H9 (cell line): ENCODE data around the gene IQCE. TPM values are rescaled to one million over a fixed set of nuclear protein-coding genes. Genes with fewer than 3 reads are reported as not detected.

Experiments used
- DNase-seq: peaks from one replicate; pipeline ENCODE4 v3.0.0-alpha.2; 2017
- H2AFZ ChIP-seq: one replicate; pipeline ENCODE4 v1.6.1; 2013; ENCODE audit warnings: mild to moderate bottlenecking, low read length, control low read depth, moderate library complexity
- H2AK5ac ChIP-seq: 2 replicates; pipeline ENCODE4 v1.6.1; 2013; ENCODE audit warnings: low read length, control low read depth, mixed read lengths; ENCODE audit not compliant: insufficient read length
- H2BK120ac ChIP-seq: one replicate; pipeline ENCODE4 v1.6.1; 2013; ENCODE audit warnings: low read depth, mild to moderate bottlenecking, low read length, control low read depth, inconsistent platforms; ENCODE audit not compliant: poor library complexity, severe bottlenecking
- H2BK12ac ChIP-seq: 2 replicates; pipeline ENCODE4 v1.6.1; 2013; ENCODE audit warnings: low read length, control low read depth, mixed read lengths, low read depth; ENCODE audit not compliant: insufficient read length
- H2BK15ac ChIP-seq: 2 replicates; pipeline ENCODE4 v1.6.1; 2013; ENCODE audit warnings: low read depth, low read length, control low read depth
- H2BK20ac ChIP-seq: one replicate; pipeline ENCODE4 v1.6.1; 2013; ENCODE audit warnings: low read depth, mild to moderate bottlenecking, low read length, control low read depth, inconsistent platforms; ENCODE audit not compliant: poor library complexity, severe bottlenecking
- H2BK5ac ChIP-seq: 2 replicates; pipeline ENCODE4 v1.6.1; 2013; ENCODE audit warnings: low read length, control low read depth, mixed read lengths; ENCODE audit not compliant: insufficient read length
- H3K14ac ChIP-seq: 2 replicates; pipeline ENCODE4 v1.6.1; 2013; ENCODE audit warnings: low read length, control low read depth; ENCODE audit not compliant: insufficient read depth
- H3K18ac ChIP-seq: 2 replicates; pipeline ENCODE4 v1.6.1; 2013; ENCODE audit warnings: low read depth, mild to moderate bottlenecking, mixed read lengths, low read length, control low read depth; ENCODE audit not compliant: insufficient read length
- H3K23ac ChIP-seq: 2 replicates; pipeline ENCODE4 v1.6.1; 2013; ENCODE audit warnings: low read length, control low read depth, mixed read lengths, low read depth; ENCODE audit not compliant: insufficient read length
- H3K23me2 ChIP-seq: 2 replicates; pipeline ENCODE4 v1.6.1; 2013; ENCODE audit warnings: low read depth, mild to moderate bottlenecking, mixed read lengths, low read length, control low read depth; ENCODE audit not compliant: insufficient read length, poor library complexity, severe bottlenecking
- H3K27ac ChIP-seq: 2 replicates; pipeline ENCODE4 v1.5.1; 2013; ENCODE audit warnings: low read length, control low read depth, mixed read lengths, low read depth; ENCODE audit not compliant: insufficient read length
- H3K27me3 ChIP-seq: 2 replicates; pipeline ENCODE4 v1.6.1; 2013; ENCODE audit warnings: low read length, control low read depth, inconsistent platforms; ENCODE audit not compliant: insufficient read depth
- H3K4ac ChIP-seq: 2 replicates; pipeline ENCODE4 v1.6.1; 2013; ENCODE audit warnings: low read depth, mild to moderate bottlenecking, control low read depth, inconsistent platforms, low read length, moderate library complexity
- H3K4me1 ChIP-seq: 2 replicates; pipeline ENCODE4 v1.6.1; 2013; ENCODE audit warnings: low read length, control low read depth, inconsistent platforms; ENCODE audit not compliant: insufficient read depth
- H3K4me2 ChIP-seq: 2 replicates; pipeline ENCODE4 v1.6.1; 2013; ENCODE audit warnings: low read length, control low read depth, mixed read lengths; ENCODE audit not compliant: insufficient read length, insufficient read depth
- H3K56ac ChIP-seq: 2 replicates; pipeline ENCODE4 v1.6.1; 2013; ENCODE audit warnings: low read depth, mild to moderate bottlenecking, mixed read lengths, low read length, control low read depth; ENCODE audit not compliant: insufficient read length
- H3K79me1 ChIP-seq: 2 replicates; pipeline ENCODE4 v1.6.1; 2013; ENCODE audit warnings: low read depth, mild to moderate bottlenecking, moderate library complexity, low read length, control low read depth, inconsistent platforms; ENCODE audit not compliant: insufficient read depth, poor library complexity, severe bottlenecking
- H3K79me2 ChIP-seq: 2 replicates; pipeline ENCODE4 v1.6.1; 2013; ENCODE audit warnings: low read length, control low read depth, inconsistent platforms; ENCODE audit not compliant: insufficient read depth
- H3K9ac ChIP-seq: 2 replicates; pipeline ENCODE4 v1.6.1; 2013; ENCODE audit warnings: low read length, control low read depth, mixed read lengths; ENCODE audit not compliant: insufficient read length; ENCODE audit errors: extremely low read depth
- H3K9me3 ChIP-seq: one replicate; pipeline ENCODE4 v1.6.1; 2013; ENCODE audit warnings: low read depth, low read length, inconsistent platforms; ENCODE audit not compliant: control insufficient read depth
- H3T11ph ChIP-seq: one replicate; pipeline ENCODE4 v1.6.1; 2013; ENCODE audit warnings: mild to moderate bottlenecking, low read length, control low read depth, inconsistent platforms
- H4K20me1 ChIP-seq: one replicate; pipeline ENCODE4 v1.6.1; 2013; ENCODE audit not compliant: control insufficient read depth, insufficient read length, insufficient read depth
- H4K5ac ChIP-seq: 2 replicates; pipeline ENCODE4 v1.6.1; 2013; ENCODE audit warnings: low read depth, mild to moderate bottlenecking, mixed read lengths, low read length, control low read depth; ENCODE audit not compliant: insufficient read length
- H4K8ac ChIP-seq: replicated peaks from 2 replicates; pipeline ENCODE4 v1.6.1; 2013; ENCODE audit warnings: low read length, control low read depth, mixed read lengths, low read depth; ENCODE audit not compliant: insufficient read length
- H4K91ac ChIP-seq: 2 replicates; pipeline ENCODE4 v1.6.1; 2013; ENCODE audit warnings: low read depth, mild to moderate bottlenecking, moderate library complexity, mixed read lengths, low read length, control low read depth; ENCODE audit not compliant: insufficient read length
- H3K27ac Mint-ChIP-seq, 3 experiments: 2 replicates in 2 of 3; 3 replicates in 1 of 3; pipeline ENCODE4 v1.8.0; 2020 to 2021; ENCODE audit warnings: mixed read lengths in 3 of 3, mild to moderate bottlenecking in 1 of 3, moderate library complexity in 1 of 3
- H3K27me3 Mint-ChIP-seq: 2 replicates; pipeline ENCODE4 v1.8.0; 2021; ENCODE audit warnings: low read depth, mild to moderate bottlenecking, moderate library complexity, mixed read lengths
- H3K36me3 Mint-ChIP-seq, 3 experiments: 2 replicates in 2 of 3; 3 replicates in 1 of 3; pipeline ENCODE4 v1.8.0; 2020 to 2021; ENCODE audit warnings: low read depth in 3 of 3, mixed read lengths in 3 of 3; ENCODE audit not compliant: insufficient read depth in 1 of 3
- H3K4me1 Mint-ChIP-seq, 2 experiments: 2 replicates each; pipeline ENCODE4 v1.8.0; 2020; ENCODE audit warnings: mixed read lengths in 2 of 2
- H3K4me3 Mint-ChIP-seq, 2 experiments: 2 replicates in 1 of 2; 3 replicates in 1 of 2; pipeline ENCODE4 v1.8.0; 2020 to 2021; ENCODE audit warnings: mild to moderate bottlenecking in 2 of 2, mixed read lengths in 2 of 2, moderate library complexity in 1 of 2
- H3K9me3 Mint-ChIP-seq, 2 experiments: 2 replicates in 1 of 2; 3 replicates in 1 of 2; pipeline ENCODE4 v1.8.0; 2020; ENCODE audit warnings: mild to moderate bottlenecking in 2 of 2, mixed read lengths in 2 of 2, moderate library complexity in 1 of 2
- WGBS: extraction: QIAGEN DNeasy Blood & Tissue Kit; methylation state at CpG from one replicate; pipeline ENCODE4 v1.1.7; 2013; ENCODE audit warnings: missing lambda C conversion rate, low lambda C conversion rate, mixed read lengths; ENCODE audit not compliant: insufficient read length; ENCODE audit errors: extremely low coverage; 5-methylcytosine and 5-hydroxymethylcytosine counted together
- total RNA-seq: library from RNA; stranded (reverse); gene quantifications from 2 replicates; pipeline ENCODE4 v1.2.1, GENCODE V29; 2021
- TF ChIP-seq, protein P1 (sequence below): fragments of 200-600 bp; sonication (generic); conservative IDR thresholded peaks from 3 replicates; pipeline ENCODE4 v1.8.0; 2021; ENCODE audit warnings: antibody characterized with exemption, mild to moderate bottlenecking

Gene IQCE
- total RNA-seq, 1 experiment from 2014 or later = 7.0 TPM

- no peaks in the 10 kb centered on the region for H3K9me3 ChIP-seq
- H4K8ac ChIP-seq = no peak overlapping the region
- H3K4ac ChIP-seq = no peak overlapping the region
- Mint-ChIP-seq H3K27me3 (no peaks in the 10 kb centered on the region; the same call in 1 of the 2 replicates), H3K36me3 (peaks cover 0 to under 1% (median 0%) of the 10 kb centered on the region in 3 experiments; a peak in 3 of 7 replicates), H3K9me3 (no peaks in the 10 kb centered on the region), H3K4me3 (no peak overlapping the region), H3K27ac (0 out of 7 replicates have a peak overlapping the region, but pooled peaks of 1 of the 3 experiments have one; percentile 55), H3K4me1 (peaks cover 14 to 19% of the 10 kb centered on the region in 2 experiments)
- no peak overlapping the region for H3K18ac ChIP-seq
- H2BK5ac ChIP-seq = no peak overlapping the region
- H2AK5ac ChIP-seq = no peak overlapping the region
- H3K14ac ChIP-seq = no peak overlapping the region; the same call in 1 of the 2 replicates
- no peaks in the 10 kb centered on the region for H3K4me1 ChIP-seq
- H3T11ph ChIP-seq = no peak overlapping the region
- TF ChIP-seq, protein P1, sequence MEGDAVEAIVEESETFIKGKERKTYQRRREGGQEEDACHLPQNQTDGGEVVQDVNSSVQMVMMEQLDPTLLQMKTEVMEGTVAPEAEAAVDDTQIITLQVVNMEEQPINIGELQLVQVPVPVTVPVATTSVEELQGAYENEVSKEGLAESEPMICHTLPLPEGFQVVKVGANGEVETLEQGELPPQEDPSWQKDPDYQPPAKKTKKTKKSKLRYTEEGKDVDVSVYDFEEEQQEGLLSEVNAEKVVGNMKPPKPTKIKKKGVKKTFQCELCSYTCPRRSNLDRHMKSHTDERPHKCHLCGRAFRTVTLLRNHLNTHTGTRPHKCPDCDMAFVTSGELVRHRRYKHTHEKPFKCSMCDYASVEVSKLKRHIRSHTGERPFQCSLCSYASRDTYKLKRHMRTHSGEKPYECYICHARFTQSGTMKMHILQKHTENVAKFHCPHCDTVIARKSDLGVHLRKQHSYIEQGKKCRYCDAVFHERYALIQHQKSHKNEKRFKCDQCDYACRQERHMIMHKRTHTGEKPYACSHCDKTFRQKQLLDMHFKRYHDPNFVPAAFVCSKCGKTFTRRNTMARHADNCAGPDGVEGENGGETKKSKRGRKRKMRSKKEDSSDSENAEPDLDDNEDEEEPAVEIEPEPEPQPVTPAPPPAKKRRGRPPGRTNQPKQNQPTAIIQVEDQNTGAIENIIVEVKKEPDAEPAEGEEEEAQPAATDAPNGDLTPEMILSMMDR = no peak
- no peaks in the 10 kb centered on the region for H4K20me1 ChIP-seq
- no peak overlapping the region for H2BK20ac ChIP-seq
- H3K23ac ChIP-seq = no peak overlapping the region
- H3K4me2 ChIP-seq = no peak overlapping the region
- no peak overlapping the region for H4K5ac ChIP-seq
- no peak overlapping the region for H4K91ac ChIP-seq
- peaks cover 23% of the 10 kb centered on the region; the same call in 1 of the 2 replicates for H3K79me2 ChIP-seq
- H2BK120ac ChIP-seq = no peak overlapping the region
- H3K9ac ChIP-seq = no peak overlapping the region
- H3K79me1 ChIP-seq = peaks cover 4% of the 10 kb centered on the region
- no peak overlapping the region for H3K56ac ChIP-seq
- H3K27me3 ChIP-seq = no peaks in the 10 kb centered on the region
- H2BK12ac ChIP-seq = no peak overlapping the region
- no CpG with 5 or more reads among the region's 21 CpGs for WGBS
- no peak overlapping the region for H3K27ac ChIP-seq
- peaks cover 18% of the 10 kb centered on the region for H3K23me2 ChIP-seq
- no peak overlapping the region for H2AFZ ChIP-seq
- DNase-seq = no peak
- H2BK15ac ChIP-seq = no peak overlapping the region
Observed at GRCh38 chr7:2629746-2630681, 71.2 kb downstream of the IQCE start.
